ENCODE measurements around the gene KRTAP10-7. TPM values are rescaled to one million over a fixed set of nuclear protein-coding genes. Genes with fewer than 3 reads are reported as not detected.

The KRTAP10-7 gene
- total RNA-seq, 1 donor from 2014 or later: not detected

- peaks cover 14% of the 10 kb centered on the region for H3K9me3 Mint-ChIP-seq
- H3K27me3 Mint-ChIP-seq (ENCODE audit: low read depth): peaks cover 10% of the 10 kb centered on the region
- H3K4me3 Mint-ChIP-seq: no peak within 1 kb of the TSS
- DNase-seq (ENCODE audit: low read depth, low spot score): no peak
- no peak within 1 kb of the TSS for H3K27ac Mint-ChIP-seq (ENCODE audit: unreplicated experiment)
- peaks cover 12% of the 10 kb centered on the region for H3K36me3 Mint-ChIP-seq (ENCODE audit: low read depth)
- no peaks in the 10 kb centered on the region for H3K4me1 Mint-ChIP-seq
- no peak for TF ChIP-seq CTCF (conservative IDR thresholded peaks at IDR 0.05)
These were observed 11.7 kb downstream of the KRTAP10-7 start, which contains the start of gene KRTAP10-8 for GRCh38 chr21:44612029-44612486. Gene KRTAP10-8 (plus strand): TSS chr21:44612079. CDS start chr21:44612101, 22 bp downstream.

- no peak for TF ChIP-seq CTCF (conservative IDR thresholded peaks at IDR 0.05)
- Mint-ChIP-seq H3K27ac (ENCODE audit: unreplicated experiment) (no peak overlapping the region), H3K4me1 (no peaks in the 10 kb centered on the region), H3K27me3 (ENCODE audit: low read depth) (peaks cover 3% of the 10 kb centered on the region), H3K9me3 (peaks cover 14% of the 10 kb centered on the region), H3K36me3 (ENCODE audit: low read depth) (peaks cover 12% of the 10 kb centered on the region), H3K4me3 (no peak overlapping the region)
- no peak for DNase-seq (ENCODE audit: low read depth, low spot score)
These were observed 12.4 kb downstream of the KRTAP10-7 start for GRCh38 chr21:44612669-44613229.

- Mint-ChIP-seq H3K4me1 (no peaks in the 10 kb centered on the region), H3K36me3 (ENCODE audit: low read depth) (peaks cover 12% of the 10 kb centered on the region), H3K4me3 (no peak overlapping the region), H3K27me3 (ENCODE audit: low read depth) (no peaks in the 10 kb centered on the region), H3K27ac (ENCODE audit: unreplicated experiment) (no peak overlapping the region), H3K9me3 (peaks cover 14% of the 10 kb centered on the region)
- no peak for DNase-seq (ENCODE audit: low read depth, low spot score)
- no peak for TF ChIP-seq CTCF (conservative IDR thresholded peaks at IDR 0.05)
These were observed 13.2 kb downstream of the KRTAP10-7 start for GRCh38 chr21:44613386-44614155.

GRCh38 chr21:44614161-44614631 lies 13.8 kb downstream of the KRTAP10-7 start:
- Mint-ChIP-seq H3K4me1 (no peaks in the 10 kb centered on the region), H3K27me3 (ENCODE audit: low read depth) (no peaks in the 10 kb centered on the region), H3K9me3 (peaks cover 10% of the 10 kb centered on the region), H3K36me3 (ENCODE audit: low read depth) (peaks cover 12% of the 10 kb centered on the region), H3K27ac (ENCODE audit: unreplicated experiment) (no peak overlapping the region), H3K4me3 (no peak overlapping the region)
- TF ChIP-seq CTCF (conservative IDR thresholded peaks at IDR 0.05): no peak
- DNase-seq (ENCODE audit: low read depth, low spot score): no peak

GRCh38 chr21:44614961-44615391 lies 14.6 kb downstream of the KRTAP10-7 start:
- H3K27ac Mint-ChIP-seq (ENCODE audit: unreplicated experiment): no peak overlapping the region
- TF ChIP-seq CTCF (conservative IDR thresholded peaks at IDR 0.05): no peak
- H3K27me3 Mint-ChIP-seq (ENCODE audit: low read depth): peaks cover 4% of the 10 kb centered on the region
- H3K9me3 Mint-ChIP-seq: peaks cover 6% of the 10 kb centered on the region
- no peak for DNase-seq (ENCODE audit: low read depth, low spot score)
- H3K4me3 Mint-ChIP-seq: no peak overlapping the region
- H3K4me1 Mint-ChIP-seq: no peaks in the 10 kb centered on the region
- peaks cover 10% of the 10 kb centered on the region for H3K36me3 Mint-ChIP-seq (ENCODE audit: low read depth)
